Lower leg skin (tissue), 3 donors: ENCODE data around the gene ZDHHC4.

Experiments used
- CTCF ChIP-seq, 3 donors: fragments of 450-650 bp; IDR thresholded peaks; one replicate each; pipeline ENCODE4 v1.5.1; 2016; ENCODE audit warnings: antibody characterized with exemption in 3 of 3, mild to moderate bottlenecking in 3 of 3, moderate library complexity in 2 of 3
- POLR2A ChIP-seq, 2 donors: fragments of 450-650 bp; IDR thresholded peaks; one replicate each; pipeline ENCODE4 v1.6.1; 2016 to 2017; ENCODE audit warnings: antibody characterized with exemption in 2 of 2, mild to moderate bottlenecking in 1 of 2, moderate library complexity in 1 of 2

DNA sequence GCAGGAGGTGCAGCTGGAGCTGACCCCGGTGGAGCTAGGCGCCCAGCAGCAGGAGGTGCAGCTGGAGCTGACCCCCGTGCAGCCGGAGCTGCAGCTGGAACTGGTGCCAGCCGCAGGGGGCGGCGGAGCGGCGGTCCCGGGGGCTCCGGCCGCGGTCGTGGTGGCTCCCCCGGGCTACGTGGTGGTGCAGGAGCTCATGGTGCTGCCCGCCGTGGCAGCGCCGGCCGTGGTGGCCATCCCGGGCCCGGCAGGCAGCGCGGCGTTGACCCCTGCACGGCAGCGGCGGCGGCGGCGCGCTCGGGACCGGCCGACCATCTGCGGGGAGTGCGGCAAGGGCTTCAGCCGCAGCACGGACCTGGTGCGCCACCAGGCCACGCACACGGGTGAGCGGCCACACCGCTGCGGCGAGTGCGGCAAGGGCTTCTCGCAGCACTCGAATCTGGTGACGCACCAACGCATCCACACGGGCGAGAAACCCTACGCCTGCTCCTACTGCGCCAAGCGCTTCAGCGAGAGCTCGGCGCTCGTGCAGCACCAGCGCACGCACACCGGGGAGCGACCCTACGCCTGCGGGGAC, 45.0 kb downstream of the ZDHHC4 start:
- no peak for TF ChIP-seq CTCF (IDR thresholded peaks at IDR 0.05)
- TF ChIP-seq POLR2A (IDR thresholded peaks at IDR 0.05): no peak
